Kidney epithelial cell (primary cell): Measurements from ENCODE around the gene FTSJ3. TPM values are rescaled to one million over a fixed set of nuclear protein-coding genes. Genes with fewer than 3 reads are reported as not detected.

Experiments
- DNase-seq: peaks from one replicate; pipeline ENCODE4 v3.0.0-alpha.2; 2010; ENCODE audit warnings: low read depth
- H3K27me3 ChIP-seq: 2 replicates; pipeline ENCODE4 v1.6.0; 2011; ENCODE audit warnings: low read length; ENCODE audit not compliant: control insufficient read depth, insufficient read depth
- H3K36me3 ChIP-seq: 2 replicates; pipeline ENCODE4 v1.5.1; 2011; ENCODE audit warnings: low read length; ENCODE audit not compliant: control insufficient read depth, insufficient read depth
- H3K4me3 ChIP-seq: 2 replicates; pipeline ENCODE4 v1.5.1; 2011; ENCODE audit warnings: low read depth, mild to moderate bottlenecking, control low read depth, low read length
- CTCF ChIP-seq: IDR thresholded peaks from 2 replicates; pipeline ENCODE4 v1.5.1; 2011; ENCODE audit warnings: mild to moderate bottlenecking, moderate library complexity, low read length, control low read depth, inconsistent platforms; ENCODE audit not compliant: insufficient read depth, poor library complexity, severe bottlenecking
- total RNA-seq: library from RNA; depleted of rRNA; stranded (reverse); fragments of >200 nt; gene quantifications from 2 replicates; pipeline ENCODE4 v1.2.3, GENCODE V29; 2015

The FTSJ3 gene
- total RNA-seq, 1 donor from 2014 or later: 52.1 TPM

GRCh38 chr17:63837962-63838600 is 10.6 kb upstream of the FTSJ3 start:
- Histone ChIP-seq H3K27me3 (no peaks in the 10 kb centered on the region), H3K4me3 (no peak overlapping the region), H3K36me3 (peaks cover 2% of the 10 kb centered on the region)
- no peak for TF ChIP-seq CTCF
- DNase-seq: no peak

GRCh38 chr17:63837480-63837879 is 10.0 kb upstream of the FTSJ3 start:
- Histone ChIP-seq H3K27me3 (no peaks in the 10 kb centered on the region), H3K36me3 (peaks cover 3% of the 10 kb centered on the region), H3K4me3 (no peak overlapping the region)
- TF ChIP-seq CTCF: no peak
- DNase-seq: no peak

GRCh38 chr17:63836811-63837210 is 9.3 kb upstream of the FTSJ3 start:
- no peak for TF ChIP-seq CTCF
- DNase-seq: no peak
- H3K36me3 ChIP-seq: peaks cover 3% of the 10 kb centered on the region
- no peaks in the 10 kb centered on the region for H3K27me3 ChIP-seq
- no peak overlapping the region for H3K4me3 ChIP-seq

GRCh38 chr17:63835167-63835720 is 7.8 kb upstream of the FTSJ3 start:
- Histone ChIP-seq H3K27me3 (no peaks in the 10 kb centered on the region), H3K4me3 (no peak overlapping the region), H3K36me3 (peaks cover 6% of the 10 kb centered on the region)
- DNase-seq: no peak
- no peak for TF ChIP-seq CTCF

- Histone ChIP-seq H3K27me3 (no peaks in the 10 kb centered on the region), H3K4me3 (no peak overlapping the region), H3K36me3 (peaks cover 7% of the 10 kb centered on the region)
- peak; percentile 80 for TF ChIP-seq CTCF
- no peak for DNase-seq
Measured at GRCh38 chr17:63834431-63835166, 7.1 kb upstream of the FTSJ3 start.
